Measurements from ENCODE around the gene RAMP1.

DNA sequence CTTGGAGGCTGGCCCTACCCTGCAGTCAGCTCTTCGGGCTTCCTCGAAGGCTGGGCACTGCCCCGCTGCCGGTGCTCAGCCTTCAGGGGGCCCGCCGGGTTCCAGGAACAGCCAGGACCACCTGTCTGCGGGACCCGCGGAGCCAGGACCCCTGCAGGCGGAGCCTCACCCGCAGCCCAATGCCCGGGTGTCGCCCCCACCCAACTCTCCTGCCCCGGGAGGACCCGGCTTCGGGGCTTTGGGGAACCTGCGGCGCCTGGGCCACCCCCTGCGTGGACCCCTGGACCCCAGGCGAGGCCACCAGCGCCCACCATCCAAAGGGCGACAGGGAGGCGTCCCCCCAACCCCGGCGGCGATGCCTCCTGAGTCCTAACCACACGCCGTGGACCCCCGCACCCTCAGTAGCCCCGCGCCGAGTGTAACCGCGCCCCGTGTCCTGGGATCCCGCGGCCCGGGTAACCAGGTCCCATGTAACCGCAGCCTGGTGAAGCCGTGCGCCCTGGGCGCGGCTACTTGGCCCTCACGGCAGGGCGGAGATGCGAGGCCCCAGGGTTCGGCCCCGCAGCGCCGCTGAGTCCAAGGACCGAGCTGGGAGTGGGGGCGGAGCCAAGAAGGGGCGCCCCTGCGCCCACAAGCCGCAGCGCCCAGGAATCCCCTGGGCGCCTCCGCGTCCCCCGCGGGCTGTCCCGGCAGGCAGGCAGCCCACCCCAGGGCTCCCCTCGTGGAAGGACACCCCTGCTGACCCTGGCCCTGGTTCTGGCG, 96.4 kb downstream of the RAMP1 start:
- no peak for TF ChIP-seq POLR2A (IDR thresholded peaks at IDR 0.05)
- TF ChIP-seq, protein P1, sequence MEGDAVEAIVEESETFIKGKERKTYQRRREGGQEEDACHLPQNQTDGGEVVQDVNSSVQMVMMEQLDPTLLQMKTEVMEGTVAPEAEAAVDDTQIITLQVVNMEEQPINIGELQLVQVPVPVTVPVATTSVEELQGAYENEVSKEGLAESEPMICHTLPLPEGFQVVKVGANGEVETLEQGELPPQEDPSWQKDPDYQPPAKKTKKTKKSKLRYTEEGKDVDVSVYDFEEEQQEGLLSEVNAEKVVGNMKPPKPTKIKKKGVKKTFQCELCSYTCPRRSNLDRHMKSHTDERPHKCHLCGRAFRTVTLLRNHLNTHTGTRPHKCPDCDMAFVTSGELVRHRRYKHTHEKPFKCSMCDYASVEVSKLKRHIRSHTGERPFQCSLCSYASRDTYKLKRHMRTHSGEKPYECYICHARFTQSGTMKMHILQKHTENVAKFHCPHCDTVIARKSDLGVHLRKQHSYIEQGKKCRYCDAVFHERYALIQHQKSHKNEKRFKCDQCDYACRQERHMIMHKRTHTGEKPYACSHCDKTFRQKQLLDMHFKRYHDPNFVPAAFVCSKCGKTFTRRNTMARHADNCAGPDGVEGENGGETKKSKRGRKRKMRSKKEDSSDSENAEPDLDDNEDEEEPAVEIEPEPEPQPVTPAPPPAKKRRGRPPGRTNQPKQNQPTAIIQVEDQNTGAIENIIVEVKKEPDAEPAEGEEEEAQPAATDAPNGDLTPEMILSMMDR (IDR thresholded peaks at IDR 0.05 in 4 of 5, conservative IDR thresholded peaks at IDR 0.05 in 1 of 5) = no peak
